Erythroblast (primary cell): ENCODE measurements around the gene PPP1R3E.
"Not testable (repeated sequence)": the region's sequence is repeated elsewhere in the genome, so short reads cannot be mapped to it uniquely, and the experiment has no call there.

ENCODE experiments used
- DNase-seq, 2 experiments: peaks; one replicate each; lab custom pipeline; 2025; lab: John Stamatoyannopoulos, UW
- GATA1 ChIP-seq: IDR thresholded peaks from 2 replicates; pipeline ENCODE4 v1.6.1; 2011; ENCODE audit warnings: low read depth, mild to moderate bottlenecking, control low read depth, low read length, moderate library complexity
- POLR2A ChIP-seq: IDR thresholded peaks from 2 replicates; pipeline ENCODE4 v1.6.1; 2011; ENCODE audit warnings: mild to moderate bottlenecking, low read length

The PPP1R3E gene

DNA sequence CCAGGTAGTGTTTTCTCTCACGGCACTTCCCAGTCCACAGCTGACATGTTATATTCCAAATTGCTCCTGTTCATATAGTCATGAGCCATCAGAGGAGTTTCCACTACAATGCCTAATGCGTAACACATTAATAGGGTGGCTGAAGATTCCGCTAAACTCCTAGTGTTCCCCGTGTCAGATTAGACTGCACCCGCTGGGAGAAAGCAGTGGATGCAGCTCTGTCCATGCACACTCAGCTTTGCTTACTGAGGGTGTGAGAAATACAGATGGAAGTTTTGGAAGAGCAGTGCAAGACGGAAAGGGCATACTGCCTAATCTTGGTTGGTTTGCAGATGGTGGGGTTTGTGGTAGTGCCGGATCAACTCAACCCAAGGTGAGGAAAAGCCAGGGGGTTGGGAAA lies 5.6 kb downstream of the PPP1R3E start:
- DNase-seq = no peak
- TF ChIP-seq GATA1 (no peak), POLR2A (no peak)

DNA sequence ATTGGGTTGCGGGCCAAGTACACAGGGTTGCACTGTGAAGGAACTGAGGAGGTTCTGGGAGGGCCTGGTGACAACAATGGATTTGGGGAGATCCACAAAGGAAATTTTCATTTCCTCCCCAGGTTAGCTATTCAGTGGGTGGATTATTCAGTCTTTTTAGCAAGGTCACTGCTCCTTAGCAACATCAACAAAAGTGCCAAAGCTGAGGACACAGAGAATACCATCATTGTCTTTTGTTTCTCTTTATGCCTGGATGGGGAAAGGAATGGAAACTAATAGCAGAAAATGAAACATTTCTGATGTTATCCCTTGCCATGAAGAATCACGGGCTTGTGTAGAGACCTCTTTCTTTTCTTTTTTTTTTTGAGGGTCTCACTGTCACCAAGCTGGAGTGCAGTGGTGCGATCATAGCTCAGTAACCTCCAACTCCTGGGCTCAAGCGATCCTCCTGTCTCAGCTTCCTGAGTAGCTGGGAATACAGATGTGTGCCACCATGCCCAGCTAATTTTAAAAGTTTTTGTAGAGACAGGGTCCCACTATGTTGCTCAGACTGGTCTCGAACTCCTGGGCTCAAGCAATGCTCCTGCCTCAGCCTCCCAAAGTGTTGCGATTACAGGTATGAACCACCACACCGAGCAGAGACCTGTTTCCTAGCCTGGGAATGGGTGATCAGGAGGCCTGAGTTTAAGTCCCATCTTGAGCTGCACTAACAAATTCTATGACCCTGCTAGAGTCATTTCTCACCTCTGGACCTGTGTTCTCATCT lies 6.5 kb downstream of the PPP1R3E start:
- no peak for TF ChIP-seq GATA1
- TF ChIP-seq POLR2A = no peak
- no peak for DNase-seq

GRCh38 chr14:23294734-23295561 lies 7.7 kb downstream of the PPP1R3E start:
- peak; percentile 84 to 89 for DNase-seq
- TF ChIP-seq POLR2A = peak; percentile 36
- no peak for TF ChIP-seq GATA1

GRCh38 chr14:23286902-23287479 lies 15.7 kb downstream of the PPP1R3E start:
- DNase-seq = no peak
- TF ChIP-seq POLR2A (no peak), GATA1 (no peak)

- DNase-seq = peak; percentile 98 to 99
- TF ChIP-seq GATA1 (no peak), POLR2A (peak; percentile 90)
Observed at GRCh38 chr14:23286020-23286901, 16.4 kb downstream of the PPP1R3E start, which contains the start of gene HOMEZ. TSS of gene HOMEZ (minus strand) at chr14:23286132. CDS start at chr14:23285952, 180 bp downstream.

- TF ChIP-seq POLR2A = no peak
- no peak for TF ChIP-seq GATA1
- peak; percentile 63 to 74 for DNase-seq
Observed at GRCh38 chr14:23285530-23286019, 17.1 kb downstream of the PPP1R3E start.

DNA sequence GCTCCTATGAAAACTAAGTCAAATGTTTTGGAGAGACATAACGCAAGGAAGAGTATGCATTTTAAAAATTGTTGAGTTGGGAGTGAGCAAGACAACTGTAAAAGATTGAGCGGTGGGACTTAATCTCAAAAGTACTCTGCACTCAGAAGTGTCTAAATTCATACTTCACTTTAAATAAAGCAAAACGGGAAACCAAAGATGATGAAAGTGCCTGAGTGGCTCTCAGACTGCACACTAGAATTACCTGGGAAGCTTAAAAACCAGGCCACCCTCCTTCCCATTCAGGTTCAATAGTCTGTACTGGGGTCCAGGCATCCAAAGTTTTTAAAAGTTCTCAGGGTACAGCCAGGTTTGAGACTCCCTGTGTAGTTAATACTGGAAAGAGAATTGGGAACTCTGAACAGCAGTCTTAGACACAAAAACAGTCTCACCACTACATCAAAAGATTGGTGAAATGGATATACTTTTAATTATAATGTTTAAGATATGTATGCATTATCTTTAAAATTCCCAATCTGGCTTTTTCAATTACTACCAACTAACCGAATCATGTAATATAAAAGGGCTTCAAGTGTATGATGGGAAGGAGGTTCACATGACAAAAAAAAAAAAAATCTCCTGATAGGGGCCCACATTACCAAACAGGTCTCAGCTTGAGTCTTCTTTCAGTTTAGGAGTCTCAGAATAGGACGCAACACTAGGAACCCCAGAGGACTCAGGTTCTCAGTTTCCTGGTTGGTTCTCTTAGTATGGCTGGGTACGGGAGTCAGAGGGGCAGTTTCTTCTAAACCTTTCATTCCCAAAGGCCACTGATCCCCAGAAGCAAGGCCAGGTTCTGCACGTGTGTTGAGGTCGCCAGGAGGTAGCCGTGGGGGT lies 17.8 kb downstream of the PPP1R3E start:
- peak; percentile 46 to 60 for DNase-seq

DNA sequence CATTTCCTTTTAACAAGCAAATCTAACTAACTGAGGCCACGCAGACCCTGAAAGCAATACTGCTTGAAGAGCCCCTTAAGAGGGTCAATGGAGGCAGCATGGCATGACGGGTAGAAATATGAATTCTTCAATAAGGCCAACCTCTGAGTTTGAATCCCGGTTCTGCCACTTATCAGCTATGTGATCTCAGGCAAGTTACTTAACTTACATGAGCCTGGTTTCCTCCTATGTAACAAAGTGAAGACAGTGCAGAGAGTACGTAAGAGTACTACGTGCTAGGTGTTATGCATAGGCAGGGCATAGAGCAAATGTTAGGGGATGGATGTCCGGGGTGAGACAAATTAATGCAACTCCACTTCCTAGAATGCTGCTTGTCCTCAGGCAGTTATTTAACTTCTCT lies 21.4 kb downstream of the PPP1R3E start:
- DNase-seq = no peak
- no peak for TF ChIP-seq GATA1
- no peak for TF ChIP-seq POLR2A

More for the DNA sequence above, 17.8 kb downstream of the PPP1R3E start:
- TF ChIP-seq GATA1 (no peak), POLR2A (no peak)

GRCh38 chr14:23277928-23278327 lies 24.7 kb downstream of the PPP1R3E start:
- peak; percentile 42 to 43 for DNase-seq

- no peak for DNase-seq
- TF ChIP-seq POLR2A (no peak), GATA1 (no peak)
Observed at GRCh38 chr14:23277189-23277588, 25.5 kb downstream of the PPP1R3E start.

DNA sequence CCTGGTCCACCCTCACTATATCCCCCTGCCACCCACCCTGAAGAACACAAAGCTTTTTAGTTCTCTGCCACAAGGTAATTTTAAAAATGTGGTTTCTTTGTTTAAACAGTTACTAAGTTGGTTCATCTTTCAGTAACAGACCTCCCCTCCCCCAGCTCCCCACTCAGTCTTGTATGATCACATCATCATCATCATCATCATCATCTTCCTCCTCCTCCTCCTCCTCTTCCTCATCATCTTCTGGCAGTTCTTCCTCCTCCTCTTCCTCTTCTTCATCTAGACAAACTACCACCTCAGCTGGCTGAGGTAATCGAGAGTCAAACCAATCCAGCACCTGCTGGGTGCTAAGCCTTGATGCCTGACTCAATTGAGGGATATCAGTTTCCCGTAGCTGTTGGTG lies 27.2 kb downstream of the PPP1R3E start:
- TF ChIP-seq POLR2A (no peak), GATA1 (no peak)
- no peak for DNase-seq

DNA sequence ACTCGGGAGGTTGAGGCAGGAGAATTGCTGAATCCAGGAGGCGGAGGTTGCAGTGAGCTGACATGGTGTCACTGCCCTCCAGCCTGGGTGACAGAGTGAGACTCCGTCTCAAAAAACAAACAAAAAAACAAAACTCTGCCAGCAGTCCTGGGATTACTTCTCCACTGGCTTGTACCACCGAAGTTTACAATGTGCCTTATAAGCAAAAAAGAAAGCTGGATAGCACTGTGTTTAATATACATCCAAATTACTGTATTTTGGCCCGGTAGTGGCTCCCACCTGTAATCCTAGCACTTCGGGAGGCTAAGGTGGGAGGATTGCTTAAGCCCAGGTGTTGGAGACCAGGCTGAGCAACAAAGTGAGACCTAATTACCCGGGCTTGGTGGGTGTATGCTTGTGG lies 33.5 kb downstream of the PPP1R3E start:
- DNase-seq = no peak
- TF ChIP-seq GATA1 (no peak), POLR2A (no peak)

DNA sequence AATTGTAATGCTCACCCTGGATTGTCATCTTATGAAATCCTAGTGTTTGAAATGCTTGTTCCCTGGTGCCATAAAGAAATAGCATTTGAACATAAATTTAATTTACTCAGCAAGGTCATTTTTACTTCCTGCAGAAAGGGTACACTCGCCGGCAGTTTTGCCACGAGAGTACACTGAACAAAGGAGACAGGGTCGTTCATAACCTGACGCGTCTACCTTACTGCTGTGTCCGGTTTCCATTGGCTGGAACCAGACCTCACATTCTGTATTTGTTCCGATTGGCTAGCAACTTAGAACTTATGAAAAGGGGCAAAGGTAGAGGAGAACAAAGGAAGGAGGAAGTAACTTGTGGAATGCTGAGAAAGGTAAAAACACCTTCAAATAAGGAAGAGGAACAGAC lies 41.8 kb downstream of the PPP1R3E start:
- DNase-seq = not testable (repeated sequence)
